ENCODE measurements around the gene MTHFD1L.

GRCh38 chr6:150971219-150971618 is 105.7 kb downstream of the MTHFD1L start:
- TF ChIP-seq CTCF (IDR thresholded peaks at IDR 0.05) = no peak
- TF ChIP-seq EP300 (IDR thresholded peaks at IDR 0.05) = no peak
- TF ChIP-seq POLR2AphosphoS5 (IDR thresholded peaks at IDR 0.05) = no peak
- TF ChIP-seq POLR2A (IDR thresholded peaks at IDR 0.05; ENCODE audit: low read depth) = no peak
